Activated B cell treated with CpG ODN at 0.5 μM for 24 hours (primary cell): Measurements from ENCODE around the gene LEKR1. TPM values are rescaled to one million over a fixed set of nuclear protein-coding genes. Genes with fewer than 3 reads are reported as not detected.

Source experiments
- ATAC-seq: fragments of 200-7000 bp; cut with Tn5 transposase; one replicate; pipeline ENCODE4 v1.10.0; 2021; ENCODE audit warnings: low read depth, mild to moderate bottlenecking, moderate library complexity
- CTCF ChIA-PET: fragments of 350-600 bp; sonication (Branson Sonifier 250); formaldehyde crosslinking; loops from one replicate; lab custom pipeline; 2021; ENCODE audit warnings: antibody characterized with exemption; lab: Charles Lee
- POLR2A ChIA-PET: fragments of 350-600 bp; sonication (Branson Sonifier 250); formaldehyde crosslinking; loops from one replicate; lab custom pipeline; 2021; ENCODE audit warnings: antibody characterized with exemption; lab: Charles Lee
- DNase-seq: peaks from one replicate; pipeline ENCODE4 v3.0.0; 2022
- H3K27ac Mint-ChIP-seq: one replicate; pipeline ENCODE4 v1.8.0; 2020; ENCODE audit warnings: mixed read lengths
- H3K27me3 Mint-ChIP-seq: one replicate; pipeline ENCODE4 v1.8.0; 2021; ENCODE audit warnings: mixed read lengths
- H3K36me3 Mint-ChIP-seq: one replicate; pipeline ENCODE4 v1.8.0; 2021; ENCODE audit warnings: low read depth, mixed read lengths
- H3K4me1 Mint-ChIP-seq: one replicate; pipeline ENCODE4 v1.8.0; 2021; ENCODE audit warnings: mixed read lengths
- H3K4me3 Mint-ChIP-seq: one replicate; pipeline ENCODE4 v1.8.0; 2020; ENCODE audit warnings: mild to moderate bottlenecking, mixed read lengths
- H3K9me3 Mint-ChIP-seq: one replicate; pipeline ENCODE4 v1.8.0; 2020; ENCODE audit warnings: mixed read lengths
- CTCF ChIP-seq: fragments of 200-600 bp; IDR thresholded peaks from one replicate; pipeline ENCODE4 v1.8.0; 2022; ENCODE audit warnings: antibody characterized with exemption, mild to moderate bottlenecking
- intact Hi-C: fragments of 100-400 bp; cut with micrococcal nuclease; formaldehyde crosslinking; loops from one replicate; pipeline ENCODE4 v1.15.1; 2024
- total RNA-seq: library from RNA; stranded (reverse); gene quantifications from 2 replicates; pipeline ENCODE4 v1.2.3, GENCODE V29; 2022

Gene LEKR1
- total RNA-seq, 1 donor from 2014 or later, result 2.8 TPM

DNA sequence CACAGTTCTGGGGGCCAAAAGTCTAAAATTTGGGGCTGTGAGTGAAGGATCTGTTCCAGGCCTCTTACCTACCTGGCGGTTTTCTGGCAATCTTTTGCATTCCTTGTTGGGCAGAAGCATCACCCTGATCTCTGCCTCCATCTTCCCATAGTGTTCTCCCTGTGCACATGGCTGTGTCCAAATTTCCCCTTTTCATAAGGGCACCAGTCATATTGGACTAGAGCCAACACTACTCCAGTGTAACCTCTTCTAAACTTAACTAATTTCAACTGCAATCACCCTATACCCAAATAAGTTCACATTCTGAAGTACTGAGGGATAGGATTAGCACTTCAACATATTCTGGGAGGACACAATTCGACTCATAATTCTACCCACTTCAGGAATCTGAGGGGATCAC is 248.8 kb downstream of the LEKR1 start:
- Mint-ChIP-seq H3K36me3 (no peaks in the 10 kb centered on the region), H3K4me1 (no peaks in the 10 kb centered on the region), H3K4me3 (no peak overlapping the region), H3K27ac (no peak overlapping the region), H3K9me3 (no peaks in the 10 kb centered on the region), H3K27me3 (no peaks in the 10 kb centered on the region)
- DNase-seq (no peak), ATAC-seq (no peak)
- ChIA-PET CTCF (no interaction called here), POLR2A (no interaction called here)
- TF ChIP-seq CTCF, result no peak
- intact Hi-C loops, result no loop called here

GRCh38 chr3:157075693-157076420 is 249.7 kb downstream of the LEKR1 start:
- TF ChIP-seq CTCF, result no peak
- DNase-seq (no peak), ATAC-seq (no peak)
- H3K4me1 Mint-ChIP-seq, result no peaks in the 10 kb centered on the region
- ChIA-PET CTCF (no interaction called here), POLR2A (no interaction called here)
- no peaks in the 10 kb centered on the region for H3K27me3 Mint-ChIP-seq
- H3K9me3 Mint-ChIP-seq, result no peaks in the 10 kb centered on the region
- intact Hi-C loops, result no loop called here
- H3K4me3 Mint-ChIP-seq, result no peak overlapping the region
- H3K27ac Mint-ChIP-seq, result no peak overlapping the region
- H3K36me3 Mint-ChIP-seq, result no peaks in the 10 kb centered on the region

DNA sequence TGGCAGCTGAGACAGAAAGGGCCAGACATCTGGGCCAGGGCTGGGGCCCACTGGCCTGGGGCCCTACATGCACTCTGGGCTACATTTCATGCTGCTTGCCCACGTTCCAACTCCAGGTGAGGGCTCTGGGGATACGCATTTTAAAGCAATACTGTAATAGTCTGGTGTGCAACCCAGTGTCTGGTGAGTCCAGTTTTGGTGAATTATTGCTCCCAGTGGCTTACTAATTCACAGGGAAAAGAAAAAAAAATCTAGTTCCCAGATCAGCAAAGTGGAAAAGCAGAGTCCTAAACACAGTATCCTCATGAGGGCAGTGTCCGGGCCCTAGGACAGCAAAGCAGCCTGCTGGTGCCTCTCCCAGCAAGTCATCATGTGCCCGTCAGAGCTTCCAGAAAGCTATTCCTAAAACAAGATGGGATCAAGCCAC is 251.4 kb downstream of the LEKR1 start:
- TF ChIP-seq CTCF, result no peak
- Mint-ChIP-seq H3K36me3 (no peaks in the 10 kb centered on the region), H3K27ac (no peak overlapping the region), H3K27me3 (no peaks in the 10 kb centered on the region), H3K4me1 (peaks cover 10% of the 10 kb centered on the region), H3K4me3 (no peak overlapping the region), H3K9me3 (no peaks in the 10 kb centered on the region)
- DNase-seq (no peak), ATAC-seq (no peak)
- ChIA-PET CTCF (no interaction called here), POLR2A (interaction anchor here (1.1 kb wide), 1 partner anchor 12 kb away, joined by 3 read pairs; no protein-coding TSS in a partner anchor)
- intact Hi-C loops, result no loop called here

GRCh38 chr3:157078131-157078810 is 252.1 kb downstream of the LEKR1 start:
- ATAC-seq, result no peak
- no peaks in the 10 kb centered on the region for H3K27me3 Mint-ChIP-seq
- DNase-seq, result no peak
- no peaks in the 10 kb centered on the region for H3K36me3 Mint-ChIP-seq
- no peak overlapping the region for H3K27ac Mint-ChIP-seq
- intact Hi-C loops, result no loop called here
- TF ChIP-seq CTCF, result no peak
- ChIA-PET CTCF (interaction anchor here (0.6 kb wide), 1 partner anchor 318 kb away, joined by 3 read pairs; no protein-coding TSS in a partner anchor), POLR2A (interaction anchor here (1.1 to 1.4 kb wide), 2 partner anchors 11 kb away, joined by 3 to 6 read pairs; no protein-coding TSS in a partner anchor)
- no peaks in the 10 kb centered on the region for H3K9me3 Mint-ChIP-seq
- H3K4me3 Mint-ChIP-seq, result no peak overlapping the region
- peaks cover 10% of the 10 kb centered on the region for H3K4me1 Mint-ChIP-seq

- CTCF ChIA-PET, result no interaction called here
- TF ChIP-seq CTCF, result no peak
- intact Hi-C loops, result no loop called here
Measured at GRCh38 chr3:157078811-157079185, 252.6 kb downstream of the LEKR1 start.

More at GRCh38 chr3:157078811-157079185, 252.6 kb downstream of the LEKR1 start:
- no peak for DNase-seq
- no peak for ATAC-seq
- H3K27me3 Mint-ChIP-seq, result no peaks in the 10 kb centered on the region
- POLR2A ChIA-PET, result interaction anchor here (0.6 to 1.4 kb wide), 2 partner anchors 10 to 49 kb away, joined by 3 to 6 read pairs; no protein-coding TSS in a partner anchor
- H3K9me3 Mint-ChIP-seq, result no peaks in the 10 kb centered on the region
- H3K27ac Mint-ChIP-seq, result no peak overlapping the region
- H3K4me3 Mint-ChIP-seq, result no peak overlapping the region
- H3K36me3 Mint-ChIP-seq, result no peaks in the 10 kb centered on the region
- peaks cover 10% of the 10 kb centered on the region for H3K4me1 Mint-ChIP-seq
